ENCODE data around the gene ARL17A.
"Not testable (repeated sequence)": the region's sequence is repeated elsewhere in the genome, so short reads cannot be mapped to it uniquely, and the experiment has no call there.

The ARL17A gene

GRCh38 chr17:46481310-46481709 is 98.2 kb downstream of the ARL17A start:
- H3K4me3 ChIP-seq (replicated peaks; ENCODE audit: low read depth, low read length); DNase-seq (ENCODE audit: extremely low read depth, insufficient read length); H3K36me3 ChIP-seq (ENCODE audit: control insufficient read depth, insufficient read depth, low read length); H3K27me3 ChIP-seq (replicated peaks; ENCODE audit: control insufficient read depth, insufficient read depth, low read length): not testable (repeated sequence)

- not testable (repeated sequence) for H3K27me3 ChIP-seq (replicated peaks; ENCODE audit: control insufficient read depth, insufficient read depth, low read length); H3K4me3 ChIP-seq (replicated peaks; ENCODE audit: low read depth, low read length); H3K36me3 ChIP-seq (ENCODE audit: control insufficient read depth, insufficient read depth, low read length); DNase-seq (ENCODE audit: extremely low read depth, insufficient read length)
Measured at GRCh38 chr17:46478823-46479222, 100.7 kb downstream of the ARL17A start.

- not testable (repeated sequence) for H3K4me3 ChIP-seq (replicated peaks; ENCODE audit: low read depth, low read length); H3K36me3 ChIP-seq (ENCODE audit: control insufficient read depth, insufficient read depth, low read length); H3K27me3 ChIP-seq (replicated peaks; ENCODE audit: control insufficient read depth, insufficient read depth, low read length); DNase-seq (ENCODE audit: extremely low read depth, insufficient read length)
Measured at GRCh38 chr17:46475583-46475982, 103.9 kb downstream of the ARL17A start.

- H3K36me3 ChIP-seq (ENCODE audit: control insufficient read depth, insufficient read depth, low read length); DNase-seq (ENCODE audit: extremely low read depth, insufficient read length): not testable (repeated sequence)
Measured at GRCh38 chr17:46474489-46474888, 105.0 kb downstream of the ARL17A start.

GRCh38 chr17:46467618-46468017 is 111.9 kb downstream of the ARL17A start:
- H3K27me3 ChIP-seq (replicated peaks; ENCODE audit: control insufficient read depth, insufficient read depth, low read length); H3K4me3 ChIP-seq (replicated peaks; ENCODE audit: low read depth, low read length); H3K36me3 ChIP-seq (ENCODE audit: control insufficient read depth, insufficient read depth, low read length); DNase-seq (ENCODE audit: extremely low read depth, insufficient read length): not testable (repeated sequence)

More at GRCh38 chr17:46474489-46474888, 105.0 kb downstream of the ARL17A start:
- H3K27me3 ChIP-seq (replicated peaks; ENCODE audit: control insufficient read depth, insufficient read depth, low read length); H3K4me3 ChIP-seq (replicated peaks; ENCODE audit: low read depth, low read length): not testable (repeated sequence)

Measured in GM06990 (cell line).